K562 (cell line): Measurements from ENCODE around the gene SMG6. TPM values are rescaled to one million over a fixed set of nuclear protein-coding genes. Genes with fewer than 3 reads are reported as not detected.

ENCODE experiments used
- CREBBP ChIP-seq: IDR thresholded peaks from one replicate; pipeline ENCODE4 v1.6.1; 2012; ENCODE audit warnings: low read depth, mild to moderate bottlenecking, control low read depth, inconsistent platforms, low read length
- HMGN3 ChIP-seq: IDR thresholded peaks from 2 replicates; pipeline ENCODE4 v1.6.1; 2011; ENCODE audit warnings: borderline replicate concordance, low read depth, mild to moderate bottlenecking, mixed read lengths, low read length; ENCODE audit not compliant: insufficient read length; ENCODE audit errors: extremely low read depth
- NFYB ChIP-seq: IDR thresholded peaks from 2 replicates; pipeline ENCODE4 v1.6.1; 2011; ENCODE audit warnings: mild to moderate bottlenecking, moderate library complexity; ENCODE audit not compliant: insufficient read length; ENCODE audit errors: extremely low read depth
- polyA plus RNA-seq, 8 experiments: library from polyadenylated mRNA; depleted of rRNA in 4 of 8; stranded (reverse) in 5 of 8; unstranded in 3 of 8; fragments of >200 nt; fragmentation: Nextera tagmentation in 2 of 8; fragmentation: Illumina TruSeq in 1 of 8; extraction: Ambion mirVana in 2 of 8; extraction: Trizol in 1 of 8; gene quantifications; 2 replicates each; pipeline versions ENCODE4 v1.2.1 to v1.2.3, GENCODE V29; 2011 to 2014; ENCODE audit warnings: inconsistent platforms in 1 of 8, missing spikeins in 1 of 8
- total RNA-seq, 7 experiments: library from RNA; depleted of rRNA in 6 of 7; stranded (reverse); fragments of >200 nt in 6 of 7; fragmentation: Illumina TruSeq in 2 of 7; extraction: Trizol in 2 of 7; gene quantifications; 2 replicates each; pipeline versions ENCODE4 v1.2.1 to v1.2.3, GENCODE V29; 2011 to 2021; ENCODE audit warnings: low replicate concordance in 1 of 7
- TF ChIP-seq, protein P1 (sequence below), 2 experiments: IDR thresholded peaks in 1 of 2; conservative IDR thresholded peaks in 1 of 2; 2 replicates each; pipeline ENCODE4 v1.6.1; 2016; ENCODE audit warnings: low read depth in 2 of 2, mild to moderate bottlenecking in 1 of 2, missing compliant biosample characterization in 1 of 2, missing genetic modification characterization in 1 of 2, moderate library complexity in 1 of 2
- TF ChIP-seq, protein P2 (sequence below): fragments of 450-650 bp; formaldehyde crosslinking; IDR thresholded peaks from 2 replicates; pipeline ENCODE4 v1.4.0; 2020; ENCODE audit warnings: mild to moderate bottlenecking, moderate library complexity

Gene SMG6
- total and polyA plus RNA-seq, 9 of the 15 experiments (the other 6 are each of a cell fraction or from before 2014, with no cell fraction given): 0.44 to 13.9 (median 6.0) TPM

GRCh38 chr17:2213291-2213960, 90.2 kb downstream of the SMG6 start (continued):
- TF ChIP-seq, protein P1, sequence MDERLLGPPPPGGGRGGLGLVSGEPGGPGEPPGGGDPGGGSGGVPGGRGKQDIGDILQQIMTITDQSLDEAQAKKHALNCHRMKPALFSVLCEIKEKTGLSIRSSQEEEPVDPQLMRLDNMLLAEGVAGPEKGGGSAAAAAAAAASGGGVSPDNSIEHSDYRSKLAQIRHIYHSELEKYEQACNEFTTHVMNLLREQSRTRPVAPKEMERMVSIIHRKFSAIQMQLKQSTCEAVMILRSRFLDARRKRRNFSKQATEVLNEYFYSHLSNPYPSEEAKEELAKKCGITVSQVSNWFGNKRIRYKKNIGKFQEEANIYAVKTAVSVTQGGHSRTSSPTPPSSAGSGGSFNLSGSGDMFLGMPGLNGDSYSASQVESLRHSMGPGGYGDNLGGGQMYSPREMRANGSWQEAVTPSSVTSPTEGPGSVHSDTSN (CRISPR knock-in tag; IDR thresholded peaks at IDR 0.05; ENCODE audit: low read depth): no peak
- TF ChIP-seq, protein P1 (tag; conservative IDR thresholded peaks at IDR 0.05; ENCODE audit: low read depth): no peak
- TF ChIP-seq CREBBP (no peak), HMGN3 (no peak), NFYB (no peak)
- TF ChIP-seq, protein P2, sequence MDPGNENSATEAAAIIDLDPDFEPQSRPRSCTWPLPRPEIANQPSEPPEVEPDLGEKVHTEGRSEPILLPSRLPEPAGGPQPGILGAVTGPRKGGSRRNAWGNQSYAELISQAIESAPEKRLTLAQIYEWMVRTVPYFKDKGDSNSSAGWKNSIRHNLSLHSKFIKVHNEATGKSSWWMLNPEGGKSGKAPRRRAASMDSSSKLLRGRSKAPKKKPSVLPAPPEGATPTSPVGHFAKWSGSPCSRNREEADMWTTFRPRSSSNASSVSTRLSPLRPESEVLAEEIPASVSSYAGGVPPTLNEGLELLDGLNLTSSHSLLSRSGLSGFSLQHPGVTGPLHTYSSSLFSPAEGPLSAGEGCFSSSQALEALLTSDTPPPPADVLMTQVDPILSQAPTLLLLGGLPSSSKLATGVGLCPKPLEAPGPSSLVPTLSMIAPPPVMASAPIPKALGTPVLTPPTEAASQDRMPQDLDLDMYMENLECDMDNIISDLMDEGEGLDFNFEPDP (CRISPR knock-in tag): no peak
